Body of pancreas (tissue), 4 donors: Measurements from ENCODE around the gene VPS18. TPM values are rescaled to one million over a fixed set of nuclear protein-coding genes. Genes with fewer than 3 reads are reported as not detected.
A peak's percentile ranks its signal among the peaks of the same experiment; 100 is the strongest.
"Not testable (repeated sequence)": the region's sequence is repeated elsewhere in the genome, so short reads cannot be mapped to it uniquely, and the experiment has no call there.

ENCODE experiments used
- ATAC-seq: fragments of 150-250 bp; one replicate; pipeline ENCODE4 v1.9.1; 2016
- DNase-seq, 4 donors: peaks; one replicate each; pipeline ENCODE4 v3.0.0-alpha.2; 2019
- H3K27ac ChIP-seq, 4 donors: fragments of 200-600 bp; sonication (generic); 1 replicate in 3 of 4; 2 replicates in 1 of 4; pipeline versions ENCODE4 v1.5.1 to v1.6.1; 2016 to 2019; ENCODE audit warnings: mild to moderate bottlenecking in 1 of 4, mixed read lengths in 1 of 4, moderate library complexity in 1 of 4
- H3K27me3 ChIP-seq, 2 donors: fragments of 200-600 bp; sonication (generic); one replicate each; pipeline ENCODE4 v1.6.0; 2016; ENCODE audit warnings: mild to moderate bottlenecking in 1 of 2
- H3K36me3 ChIP-seq, 2 donors: fragments of 200-600 bp; sonication (generic); replicated peaks in 1 of 2; 2 replicates each; pipeline ENCODE4 v1.5.1; 2016; ENCODE audit warnings: low read depth in 2 of 2; ENCODE audit not compliant: insufficient read depth in 1 of 2
- H3K4me1 ChIP-seq: fragments of 200-600 bp; sonication (generic); one replicate; pipeline ENCODE4 v1.6.0; 2016
- H3K4me3 ChIP-seq, 2 donors: fragments of 200-600 bp; sonication (generic); 1 replicate in 1 of 2; 2 replicates in 1 of 2; pipeline ENCODE4 v1.5.1; 2016 to 2019
- H3K9me3 ChIP-seq, 3 donors: fragments of 200-600 bp; sonication (generic); 1 replicate in 2 of 3; 2 replicates in 1 of 3; pipeline ENCODE4 v1.5.1; 2016
- POLR2A ChIP-seq, 3 donors: fragments of 450-650 bp; IDR thresholded peaks; one replicate each; pipeline ENCODE4 v1.6.1; 2016; ENCODE audit warnings: antibody characterized with exemption in 3 of 3, mild to moderate bottlenecking in 2 of 3
- WGBS, 2 donors: methylation state at CpG; one replicate each; pipeline ENCODE4 v1.1.5; 2017; 5-methylcytosine and 5-hydroxymethylcytosine counted together
- intact Hi-C: fragments of 100-400 bp; cut with DNase I; formaldehyde crosslinking; loops from one replicate; pipeline ENCODE4 v1.15.1; 2023
- total RNA-seq, 2 donors: library from RNA; depleted of rRNA; stranded (reverse); fragments of >200 nt; gene quantifications; one replicate each; pipeline ENCODE4 v1.1.0, GENCODE V29; 2016
- TF ChIP-seq, protein P1 (sequence below), 7 experiments: fragments of 450-650 bp in 4 of 7; fragments of 200-600 bp in 3 of 7; sonication (generic) in 3 of 7; IDR thresholded peaks; one replicate each; pipeline ENCODE4 v1.5.1; 2016 to 2019; ENCODE audit warnings: antibody characterized with exemption in 7 of 7

The VPS18 gene
- total RNA-seq, 2 donors from 2014 or later: 10.9 to 14.8 TPM

DNA sequence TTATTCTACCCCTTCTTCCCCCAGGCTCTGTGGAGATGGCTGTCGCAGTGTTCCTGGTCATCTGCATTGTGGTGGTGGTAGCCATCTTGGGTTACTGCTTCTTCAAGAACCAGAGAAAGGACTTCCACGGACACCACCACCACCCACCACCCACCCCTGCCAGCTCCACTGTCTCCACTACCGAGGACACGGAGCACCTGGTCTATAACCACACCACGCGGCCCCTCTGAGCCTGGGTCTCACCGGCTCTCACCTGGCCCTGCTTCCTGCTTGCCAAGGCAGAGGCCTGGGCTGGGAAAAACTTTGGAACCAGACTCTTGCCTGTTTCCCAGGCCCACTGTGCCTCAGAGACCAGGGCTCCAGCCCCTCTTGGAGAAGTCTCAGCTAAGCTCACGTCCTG lies 37.5 kb upstream of the VPS18 start:
- DNase-seq (no peak), ATAC-seq (no peak)
- Histone ChIP-seq H3K36me3 (peaks cover 5 to 25% of the 10 kb centered on the region in 2 donors), H3K27me3 (no peaks in the 10 kb centered on the region), H3K4me3 (no peak overlapping the region), H3K4me1 (peaks cover 36% of the 10 kb centered on the region), H3K27ac (peak overlapping the region in 3 of 4 donors; percentile 58 to 74 (median 72)), H3K9me3 (no peaks in the 10 kb centered on the region)
- WGBS, 2 donors: 50 to 67% methylated on average over 1 to 8 of the region's 8 CpGs
- intact Hi-C loops: loop anchor here (5.0 kb wide), 1 partner anchor 36 kb away; the partner anchor contains the start of gene VPS18
- TF ChIP-seq, protein P1, sequence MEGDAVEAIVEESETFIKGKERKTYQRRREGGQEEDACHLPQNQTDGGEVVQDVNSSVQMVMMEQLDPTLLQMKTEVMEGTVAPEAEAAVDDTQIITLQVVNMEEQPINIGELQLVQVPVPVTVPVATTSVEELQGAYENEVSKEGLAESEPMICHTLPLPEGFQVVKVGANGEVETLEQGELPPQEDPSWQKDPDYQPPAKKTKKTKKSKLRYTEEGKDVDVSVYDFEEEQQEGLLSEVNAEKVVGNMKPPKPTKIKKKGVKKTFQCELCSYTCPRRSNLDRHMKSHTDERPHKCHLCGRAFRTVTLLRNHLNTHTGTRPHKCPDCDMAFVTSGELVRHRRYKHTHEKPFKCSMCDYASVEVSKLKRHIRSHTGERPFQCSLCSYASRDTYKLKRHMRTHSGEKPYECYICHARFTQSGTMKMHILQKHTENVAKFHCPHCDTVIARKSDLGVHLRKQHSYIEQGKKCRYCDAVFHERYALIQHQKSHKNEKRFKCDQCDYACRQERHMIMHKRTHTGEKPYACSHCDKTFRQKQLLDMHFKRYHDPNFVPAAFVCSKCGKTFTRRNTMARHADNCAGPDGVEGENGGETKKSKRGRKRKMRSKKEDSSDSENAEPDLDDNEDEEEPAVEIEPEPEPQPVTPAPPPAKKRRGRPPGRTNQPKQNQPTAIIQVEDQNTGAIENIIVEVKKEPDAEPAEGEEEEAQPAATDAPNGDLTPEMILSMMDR (IDR thresholded peaks at IDR 0.05): no peak
- no peak for TF ChIP-seq POLR2A (IDR thresholded peaks at IDR 0.05)

DNA sequence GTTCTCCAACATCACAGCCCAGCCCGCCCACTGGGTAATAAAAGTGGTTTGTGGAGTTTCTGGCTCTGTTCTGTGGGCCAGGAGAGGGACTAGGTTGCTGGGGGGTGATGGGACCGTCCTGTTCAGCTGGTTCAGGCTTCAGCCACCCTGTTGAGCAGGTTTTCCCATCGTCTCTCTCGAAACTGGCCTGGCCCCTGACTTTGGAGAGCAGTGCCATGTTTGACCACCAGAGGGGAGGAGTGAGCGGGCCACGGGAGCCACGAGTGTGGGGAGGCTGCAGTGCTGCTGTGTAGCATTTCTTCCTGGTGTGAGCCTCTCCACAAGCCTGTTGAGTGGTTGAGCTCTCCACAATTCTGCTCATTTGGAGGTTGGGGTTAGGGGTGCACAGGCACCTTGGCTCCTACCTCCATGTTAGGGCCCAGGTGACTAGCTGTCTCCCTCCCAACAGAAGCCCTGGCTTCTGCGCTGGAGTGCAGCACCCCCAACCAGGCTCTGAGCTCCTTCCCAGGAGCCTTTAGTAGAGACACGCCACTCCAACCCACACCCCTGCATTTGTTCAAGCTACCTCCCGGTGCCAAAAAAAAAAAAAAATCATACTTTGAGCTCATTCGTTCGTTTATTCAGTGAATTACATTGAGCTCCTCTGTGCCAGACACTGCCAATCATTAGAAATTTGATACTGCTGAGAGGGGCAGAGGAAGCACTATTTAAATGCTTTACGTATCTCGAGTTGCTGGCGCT lies 36.5 kb upstream of the VPS18 start:
- peak overlapping the region; percentile 40 to 74 (median 65) for H3K27ac ChIP-seq
- H3K27me3 ChIP-seq: no peaks in the 10 kb centered on the region
- DNase-seq: peak; percentile 85 to 92 (median 88)
- intact Hi-C loops: loop anchor here (5.0 kb wide), 1 partner anchor 35 kb away; the partner anchor contains the start of gene VPS18
- H3K36me3 ChIP-seq: peaks cover 5 to 25% of the 10 kb centered on the region in 2 donors
- 18 to 25% methylated on average over 12 to 15 of the region's 15 CpGs for WGBS, 2 donors
- no peaks in the 10 kb centered on the region for H3K9me3 ChIP-seq
- peaks cover 36% of the 10 kb centered on the region for H3K4me1 ChIP-seq
- ATAC-seq: peak; percentile 93
- TF ChIP-seq, protein P1 (IDR thresholded peaks at IDR 0.05): peak; percentile 91 to 99 (median 99)
- TF ChIP-seq POLR2A (IDR thresholded peaks at IDR 0.05): peak in 1 of 3 donors; percentile 11
- no peak overlapping the region for H3K4me3 ChIP-seq

DNA sequence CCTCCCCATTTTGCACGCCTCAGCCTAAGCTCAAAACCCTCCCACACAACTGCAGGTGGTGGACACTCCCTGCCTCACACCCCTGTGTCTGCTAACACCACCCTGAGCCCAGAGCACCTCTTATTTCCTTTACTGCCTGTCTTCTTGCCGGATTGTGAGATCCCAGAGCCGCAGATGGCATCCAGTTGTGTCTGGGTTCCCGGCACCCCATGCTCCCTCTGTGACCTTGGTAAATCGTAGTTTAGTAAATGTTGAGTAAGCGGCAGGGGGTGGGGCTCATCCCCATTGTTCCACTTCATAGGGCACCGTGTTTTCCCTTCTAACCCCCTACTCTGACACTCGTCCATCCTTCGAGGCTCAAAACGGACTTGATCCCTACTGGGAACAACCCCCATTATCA lies 35.5 kb upstream of the VPS18 start:
- no peak for TF ChIP-seq POLR2A (IDR thresholded peaks at IDR 0.05)
- TF ChIP-seq, protein P1 (IDR thresholded peaks at IDR 0.05): no peak
- ATAC-seq: no peak
- Histone ChIP-seq H3K27me3 (no peaks in the 10 kb centered on the region), H3K27ac (peak overlapping the region; percentile 45 to 74 (median 52)), H3K9me3 (no peaks in the 10 kb centered on the region), H3K4me1 (peaks cover 39% of the 10 kb centered on the region), H3K4me3 (no peak overlapping the region), H3K36me3 (peaks cover 5 to 22% of the 10 kb centered on the region in 2 donors)
- peak; percentile 49 to 71 (median 66) for DNase-seq
- WGBS, 2 donors: 31 to 33% methylated on average over 10 of the region's 10 CpGs
- intact Hi-C loops: loop anchor here (5.0 kb wide), 1 partner anchor 34 kb away; the partner anchor contains the start of gene VPS18

DNA sequence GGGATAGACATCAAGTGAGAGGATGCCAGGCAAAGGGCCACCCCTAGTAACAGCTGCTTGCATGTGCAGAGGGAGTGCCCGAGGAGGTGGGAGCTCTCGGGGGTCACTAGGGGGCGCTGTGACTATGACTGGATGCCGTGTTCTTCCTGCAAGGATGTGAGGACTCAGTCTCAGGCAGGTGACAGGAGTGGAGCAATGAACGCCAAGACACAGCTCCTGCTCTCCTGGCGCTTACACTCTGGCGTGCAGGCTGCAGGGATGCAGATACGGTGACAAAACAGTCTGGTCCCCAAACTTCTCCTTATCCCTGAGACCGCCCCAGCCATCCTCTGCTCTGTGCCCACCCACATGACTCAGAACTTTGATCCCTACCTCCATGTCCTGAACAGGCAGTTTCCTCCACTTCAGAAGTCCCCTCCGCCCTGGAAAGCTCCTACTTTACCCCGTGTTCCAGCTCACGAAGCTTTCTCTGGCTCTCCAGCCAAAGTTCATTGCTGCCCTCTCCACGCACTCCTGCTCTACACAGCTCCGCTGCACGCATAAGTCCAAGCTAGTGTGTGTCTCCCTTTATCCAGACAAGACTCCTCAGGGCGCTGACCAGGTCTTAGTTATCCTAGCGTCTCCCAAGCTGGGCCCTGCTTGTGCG lies 34.9 kb upstream of the VPS18 start:
- 36% methylated on average over 16 to 18 of the region's 18 CpGs for WGBS, 2 donors
- intact Hi-C loops: loop anchor here (5.0 kb wide), 1 partner anchor 33 kb away; the partner anchor contains the start of gene VPS18
- no peaks in the 10 kb centered on the region for H3K27me3 ChIP-seq
- H3K4me1 ChIP-seq: peaks cover 45% of the 10 kb centered on the region
- no peak overlapping the region for H3K4me3 ChIP-seq
- DNase-seq (peak; percentile 87 to 94 (median 92)), ATAC-seq (peak; percentile 77)
- peak overlapping the region; percentile 45 to 74 (median 52) for H3K27ac ChIP-seq
- TF ChIP-seq, protein P1 (IDR thresholded peaks at IDR 0.05): peak; percentile 80 to 93 (median 89)
- peak in 1 of 3 donors; percentile 12 for TF ChIP-seq POLR2A (IDR thresholded peaks at IDR 0.05)
- H3K36me3 ChIP-seq: peaks cover 4 to 18% of the 10 kb centered on the region in 2 donors
- H3K9me3 ChIP-seq: no peaks in the 10 kb centered on the region

DNA sequence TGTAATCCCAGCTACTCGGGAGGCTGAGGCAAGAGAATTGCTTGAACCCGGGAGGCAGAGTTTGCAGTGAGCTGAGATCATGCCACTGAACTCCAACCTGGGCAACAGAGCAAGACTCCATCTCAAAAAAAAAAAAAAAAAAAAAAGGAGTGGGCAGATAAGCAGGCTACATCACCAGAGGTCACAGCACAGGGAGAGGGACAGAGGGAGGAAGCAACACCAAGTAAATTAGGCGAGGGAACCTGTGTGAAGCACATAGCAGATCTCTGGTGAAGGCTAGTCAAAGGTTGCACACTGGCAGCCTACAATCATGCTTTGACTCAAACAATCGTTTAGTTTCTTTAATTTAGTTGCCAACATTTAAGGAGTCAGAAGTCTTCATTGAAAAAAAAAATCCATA lies 33.1 kb upstream of the VPS18 start:
- 56 to 67% methylated on average over 4 of the region's 4 CpGs for WGBS, 2 donors
- H3K4me1 ChIP-seq: peaks cover 57% of the 10 kb centered on the region
- intact Hi-C loops: not testable (repeated sequence)

More for the DNA sequence above, 33.1 kb upstream of the VPS18 start:
- not testable (repeated sequence) for H3K9me3 ChIP-seq, ATAC-seq, DNase-seq, H3K27me3 ChIP-seq, H3K27ac ChIP-seq, H3K36me3 ChIP-seq, H3K4me3 ChIP-seq
